Erythroblast (primary cell): ENCODE results near the gene HPN.
"Not testable (repeated sequence)": the region's sequence is repeated elsewhere in the genome, so short reads cannot be mapped to it uniquely, and the experiment has no call there.

Experiments used
- GATA1 ChIP-seq: IDR thresholded peaks from 2 replicates; pipeline ENCODE4 v1.6.1; 2011; ENCODE audit warnings: low read depth, mild to moderate bottlenecking, control low read depth, low read length, moderate library complexity
- POLR2A ChIP-seq: IDR thresholded peaks from 2 replicates; pipeline ENCODE4 v1.6.1; 2011; ENCODE audit warnings: mild to moderate bottlenecking, low read length

- TF ChIP-seq POLR2A, GATA1: not testable (repeated sequence)
Measured at GRCh38 chr19:35028600-35028885, 13.0 kb upstream of the HPN start.
